Heart right ventricle (tissue), 16 donors: Measurements from ENCODE around the gene ZNF267. TPM values are rescaled to one million over a fixed set of nuclear protein-coding genes. Genes with fewer than 3 reads are reported as not detected.

Experiments
- ATAC-seq, 8 donors: fragments of 200-7000 bp; cut with Tn5 transposase; one replicate each; pipeline ENCODE4 v1.9.1; 2020; ENCODE audit warnings: mild to moderate bottlenecking in 8 of 8, moderate library complexity in 8 of 8, moderate number of reproducible peaks in 1 of 8
- DNase-seq, 2 donors: peaks; one replicate each; pipeline ENCODE4 v3.0.0-alpha.2; 2020
- H3K27ac ChIP-seq, 10 donors: fragments of 200-600 bp; sonication (generic) in 2 of 10; one replicate each; pipeline versions ENCODE4 v1.5.0 to v1.8.0; 2020 to 2022; ENCODE audit warnings: mild to moderate bottlenecking in 3 of 10
- H3K27me3 ChIP-seq, 7 donors: fragments of 200-600 bp; one replicate each; pipeline ENCODE4 v1.8.0; 2021 to 2022; ENCODE audit warnings: mild to moderate bottlenecking in 2 of 7
- H3K36me3 ChIP-seq, 9 donors: fragments of 200-600 bp; sonication (generic) in 1 of 9; one replicate each; pipeline versions ENCODE4 v1.5.0 to v1.8.0; 2020 to 2022; ENCODE audit warnings: mild to moderate bottlenecking in 2 of 9
- H3K4me1 ChIP-seq, 9 donors: fragments of 200-600 bp; sonication (generic) in 1 of 9; one replicate each; pipeline versions ENCODE4 v1.5.0 to v1.8.0; 2020 to 2022; ENCODE audit warnings: mild to moderate bottlenecking in 4 of 9
- H3K4me3 ChIP-seq, 10 donors: fragments of 200-600 bp; sonication (generic) in 2 of 10; one replicate each; pipeline versions ENCODE4 v1.5.0 to v1.8.0; 2020 to 2022; ENCODE audit warnings: mild to moderate bottlenecking in 7 of 10, moderate library complexity in 2 of 10
- H3K9me3 ChIP-seq, 11 donors: fragments of 200-600 bp in 10 of 11; sonication (generic) in 2 of 11; one replicate each; pipeline versions ENCODE4 v1.5.0 to v1.8.0; 2013 to 2022; ENCODE audit warnings: mild to moderate bottlenecking in 2 of 11, control low read depth in 1 of 11, moderate library complexity in 1 of 11
- WGBS, 2 donors: extraction: QIAGEN DNeasy Blood & Tissue Kit; methylation state at CpG; one replicate each; pipeline ENCODE4 v1.1.7; 2013; ENCODE audit warnings: inconsistent platforms in 1 of 2; 5-methylcytosine and 5-hydroxymethylcytosine counted together
- intact Hi-C, 10 donors: fragments of 100-400 bp; cut with DNase I; formaldehyde crosslinking; loops; one replicate each; pipeline versions ENCODE4 v1.11.1 to v1.14.2; 2022
- polyA plus RNA-seq, 2 donors: library from polyadenylated mRNA; stranded (reverse); fragments of 200-250 nt; gene quantifications; one replicate each; pipeline ENCODE4 v1.2.3, GENCODE V29; 2013
- total RNA-seq, 10 donors: library from RNA; stranded (reverse); fragmentation: NEBNext Ultra II Directional in 3 of 10; extraction: Animal tissue kit (Norgen Biotek cat#: 25700) in 3 of 10; gene quantifications; one replicate each; pipeline versions ENCODE4 v1.2.1 to v1.2.4, GENCODE V29; 2021 to 2023
- TF ChIP-seq, protein P1 (sequence below), 9 donors: fragments of 200-600 bp; sonication (generic) in 2 of 9; IDR thresholded peaks; one replicate each; pipeline versions ENCODE4 v1.5.0 to v1.8.0; 2021 to 2022; ENCODE audit warnings: antibody characterized with exemption in 9 of 9, mild to moderate bottlenecking in 5 of 9, moderate library complexity in 1 of 9
- donor health status: Arrhythmogenic right ventricular cardiomyopathy.
- donor health status: ischemic (EF 13 %, LVEDD 7.1; RV severe dilation, severe dysfunction).
- donor health status: healthy with polysubstance abuse.
- donor health status: DM: no; HTN: yes; CAD: no.
- donor health status: DM: no; HTN: no; CAD: no.
- donor health status: ischemic (EF 25% LVEDD 6.9; RV normal size, moderate dysfunction).
- donor health status: ischemic (EF 25% LVEDD 5.7; RV mildly dilated, moderate dysfunction).
- donor health status: healthy.
- donor health status: DM: yes; HTN: yes; CAD: no.
- donor health status: Ischemic cardiomyopathy.
- donor health status: ischemic (EF 35%, LVEDD 5.7; RV mildly dilated, moderate dysfunction).
- donor health status: nonischemic (EF 11% LVEDD 7.7; RV severe dilation, severe dysfunction).
- donor health status: DM: yes; HTN: yes; CAD: no.
- donor health status: PGD.
- donor health status: ischemic (EF 29% LVEDD 5.4; RV normal size, mild dysfunction).
- donor health status: nonischemic (EF 23%, LVEDD 6.1; RV moderate dilation, normal function).

Gene ZNF267
- total and polyA plus RNA-seq, 12 donors = 1.5 to 13.5 (median 5.4) TPM

GRCh38 chr16:31871510-31871909, 2.1 kb upstream of the ZNF267 start:
- H3K4me3 ChIP-seq = no peak overlapping the region
- H3K27me3 ChIP-seq = no peaks in the 10 kb centered on the region
- DNase-seq (no peak), ATAC-seq (no peak)
- peaks cover 0 to 5% (median 0%) of the 10 kb centered on the region in 9 donors for H3K36me3 ChIP-seq
- peak overlapping the region in 1 of 10 donors; percentile 11 for H3K27ac ChIP-seq
- TF ChIP-seq, protein P1, sequence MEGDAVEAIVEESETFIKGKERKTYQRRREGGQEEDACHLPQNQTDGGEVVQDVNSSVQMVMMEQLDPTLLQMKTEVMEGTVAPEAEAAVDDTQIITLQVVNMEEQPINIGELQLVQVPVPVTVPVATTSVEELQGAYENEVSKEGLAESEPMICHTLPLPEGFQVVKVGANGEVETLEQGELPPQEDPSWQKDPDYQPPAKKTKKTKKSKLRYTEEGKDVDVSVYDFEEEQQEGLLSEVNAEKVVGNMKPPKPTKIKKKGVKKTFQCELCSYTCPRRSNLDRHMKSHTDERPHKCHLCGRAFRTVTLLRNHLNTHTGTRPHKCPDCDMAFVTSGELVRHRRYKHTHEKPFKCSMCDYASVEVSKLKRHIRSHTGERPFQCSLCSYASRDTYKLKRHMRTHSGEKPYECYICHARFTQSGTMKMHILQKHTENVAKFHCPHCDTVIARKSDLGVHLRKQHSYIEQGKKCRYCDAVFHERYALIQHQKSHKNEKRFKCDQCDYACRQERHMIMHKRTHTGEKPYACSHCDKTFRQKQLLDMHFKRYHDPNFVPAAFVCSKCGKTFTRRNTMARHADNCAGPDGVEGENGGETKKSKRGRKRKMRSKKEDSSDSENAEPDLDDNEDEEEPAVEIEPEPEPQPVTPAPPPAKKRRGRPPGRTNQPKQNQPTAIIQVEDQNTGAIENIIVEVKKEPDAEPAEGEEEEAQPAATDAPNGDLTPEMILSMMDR (IDR thresholded peaks at IDR 0.05) = no peak
- peaks cover 0 to 56% (median 26%) of the 10 kb centered on the region in 9 donors for H3K4me1 ChIP-seq
- intact Hi-C loops = loop anchor here in 5 of 10 donors (5.0 to 10.0 kb wide), 6 partner anchors 157 to 917 kb away; partner anchors contain the start of genes HSD3B7 (in 2 of the 5), ARMC5 (in 1 of the 5) and SETD1A (in 1 of the 5)
- H3K9me3 ChIP-seq = no peaks in the 10 kb centered on the region
- 85 to 87% methylated on average over 3 of the region's 3 CpGs for WGBS, 2 donors

DNA sequence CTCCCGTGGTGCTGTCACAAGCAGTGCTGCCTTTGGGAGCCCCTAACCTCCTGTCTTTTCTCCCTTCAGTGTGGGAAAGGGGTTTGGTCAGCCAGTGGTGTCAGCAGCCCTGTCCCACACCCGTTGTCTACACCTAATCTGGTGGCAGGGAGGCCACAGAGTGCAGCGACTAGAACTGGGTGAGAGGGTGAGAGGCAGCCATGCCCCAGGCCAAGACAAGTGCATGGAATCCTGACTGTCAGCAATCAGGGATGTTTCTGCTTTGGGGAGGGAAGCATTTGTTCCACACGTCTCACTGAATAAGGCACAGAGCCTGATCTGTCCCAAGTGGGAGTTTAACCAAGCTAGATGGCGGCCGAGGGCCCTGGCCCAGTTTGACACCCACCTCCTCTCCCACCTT, 1.4 kb upstream of the ZNF267 start:
- H3K4me1 ChIP-seq = peaks cover 0 to 63% (median 27%) of the 10 kb centered on the region in 9 donors
- H3K9me3 ChIP-seq = no peaks in the 10 kb centered on the region
- DNase-seq (no peak), ATAC-seq (no peak)
- TF ChIP-seq, protein P1 (IDR thresholded peaks at IDR 0.05) = no peak
- intact Hi-C loops = loop anchor here in 5 of 10 donors (5.0 to 10.0 kb wide), 6 partner anchors 157 to 917 kb away; partner anchors contain the start of genes HSD3B7 (in 2 of the 5), ARMC5 (in 1 of the 5) and SETD1A (in 1 of the 5)
- peaks cover 0 to 5% (median 0%) of the 10 kb centered on the region in 9 donors for H3K36me3 ChIP-seq
- H3K27ac ChIP-seq = peak overlapping the region in 1 of 10 donors; percentile 11
- WGBS, 2 donors = 84 to 85% methylated on average over 6 of the region's 6 CpGs
- no peak overlapping the region for H3K4me3 ChIP-seq
- H3K27me3 ChIP-seq = no peaks in the 10 kb centered on the region

DNA sequence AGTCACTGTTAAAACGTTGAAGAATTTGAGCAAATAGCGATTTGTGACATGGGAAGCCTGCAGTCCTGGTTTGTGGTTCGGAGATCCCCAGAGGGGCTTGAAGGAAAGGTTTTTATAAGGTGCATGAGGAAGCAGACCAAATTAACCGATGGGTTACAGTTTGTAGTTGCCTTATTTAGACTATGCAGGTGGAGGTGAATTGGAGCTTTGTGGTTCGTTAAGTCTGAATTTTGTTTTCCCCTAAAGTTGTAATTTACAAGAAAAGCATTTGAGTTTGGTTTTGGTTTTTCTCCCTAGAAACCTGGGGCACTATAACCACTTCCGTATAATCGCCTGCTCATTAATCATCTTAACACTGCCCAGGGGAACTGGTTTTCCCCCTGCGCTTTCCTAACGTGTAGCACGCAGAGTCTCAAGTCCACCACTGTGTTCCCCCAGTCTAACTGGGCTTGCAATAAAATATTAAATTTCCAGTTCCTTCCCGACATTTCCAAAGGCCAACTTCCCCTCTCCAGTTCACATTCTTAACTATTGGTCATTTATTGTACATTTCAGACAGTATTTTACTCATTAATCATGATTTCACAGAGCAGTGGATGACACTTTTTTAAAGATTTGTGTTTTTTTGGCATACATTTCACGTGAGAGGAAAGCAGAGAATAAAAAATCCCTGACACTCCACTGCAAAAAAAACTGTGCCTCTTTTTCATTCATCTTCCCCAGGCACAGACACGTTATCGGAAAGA, 932 bp downstream of the ZNF267 start:
- Histone ChIP-seq H3K27me3 (no peaks in the 10 kb centered on the region), H3K4me3 (peak overlapping the region; percentile 79 to 98 (median 91)), H3K9me3 (no peaks in the 10 kb centered on the region), H3K4me1 (peaks cover 0 to 76% (median 30%) of the 10 kb centered on the region in 9 donors), H3K36me3 (peaks cover 0 to 23% (median 0%) of the 10 kb centered on the region in 9 donors), H3K27ac (peak overlapping the region in 9 of 10 donors; percentile 74 to 99 (median 88))
- intact Hi-C loops = loop anchor here in 5 of 10 donors (5.0 to 10.0 kb wide), 6 partner anchors 160 to 920 kb away; partner anchors contain the start of genes HSD3B7 (in 2 of the 5), ARMC5 (in 1 of the 5) and SETD1A (in 1 of the 5)
- TF ChIP-seq, protein P1 (IDR thresholded peaks at IDR 0.05) = no peak
- ATAC-seq (peak in 1 of 8 donors; percentile 28), DNase-seq (no peak)
- WGBS, 2 donors = 7 to 9% methylated on average over 14 of the region's 14 CpGs

- no peaks in the 10 kb centered on the region for H3K9me3 ChIP-seq
- H3K4me3 ChIP-seq = peak overlapping the region in 8 of 10 donors; percentile 81 to 98 (median 93)
- peaks cover 0 to 28% (median 0%) of the 10 kb centered on the region in 9 donors for H3K36me3 ChIP-seq
- 62 to 74% methylated on average over 5 of the region's 5 CpGs for WGBS, 2 donors
- TF ChIP-seq, protein P1 (IDR thresholded peaks at IDR 0.05) = no peak
- peak overlapping the region in 5 of 10 donors; percentile 85 to 99 (median 94) for H3K27ac ChIP-seq
- intact Hi-C loops = loop anchor here in 5 of 10 donors (10.0 kb wide), 5 partner anchors 160 to 920 kb away; partner anchors contain the start of genes HSD3B7 (in 2 of the 5) and SETD1A (in 1 of the 5)
- ATAC-seq = no peak
- no peaks in the 10 kb centered on the region for H3K27me3 ChIP-seq
- DNase-seq = no peak
- H3K4me1 ChIP-seq = peaks cover 0 to 76% (median 35%) of the 10 kb centered on the region in 9 donors
Measured at GRCh38 chr16:31875112-31875803, 1.7 kb downstream of the ZNF267 start.
